Measurements from ENCODE around the gene DNASE1L1.

Gene DNASE1L1

GRCh38 chrX:154409222-154409871 is at the start of gene DNASE1L1:
Gene DNASE1L1, minus strand, starts transcription at chrX:154409254. Its CDS starts 3,686 bp downstream, at chrX:154405568.
- DNase-seq (ENCODE audit: low read depth in 1 of 2, low spot score in 1 of 2) = no peak

DNA sequence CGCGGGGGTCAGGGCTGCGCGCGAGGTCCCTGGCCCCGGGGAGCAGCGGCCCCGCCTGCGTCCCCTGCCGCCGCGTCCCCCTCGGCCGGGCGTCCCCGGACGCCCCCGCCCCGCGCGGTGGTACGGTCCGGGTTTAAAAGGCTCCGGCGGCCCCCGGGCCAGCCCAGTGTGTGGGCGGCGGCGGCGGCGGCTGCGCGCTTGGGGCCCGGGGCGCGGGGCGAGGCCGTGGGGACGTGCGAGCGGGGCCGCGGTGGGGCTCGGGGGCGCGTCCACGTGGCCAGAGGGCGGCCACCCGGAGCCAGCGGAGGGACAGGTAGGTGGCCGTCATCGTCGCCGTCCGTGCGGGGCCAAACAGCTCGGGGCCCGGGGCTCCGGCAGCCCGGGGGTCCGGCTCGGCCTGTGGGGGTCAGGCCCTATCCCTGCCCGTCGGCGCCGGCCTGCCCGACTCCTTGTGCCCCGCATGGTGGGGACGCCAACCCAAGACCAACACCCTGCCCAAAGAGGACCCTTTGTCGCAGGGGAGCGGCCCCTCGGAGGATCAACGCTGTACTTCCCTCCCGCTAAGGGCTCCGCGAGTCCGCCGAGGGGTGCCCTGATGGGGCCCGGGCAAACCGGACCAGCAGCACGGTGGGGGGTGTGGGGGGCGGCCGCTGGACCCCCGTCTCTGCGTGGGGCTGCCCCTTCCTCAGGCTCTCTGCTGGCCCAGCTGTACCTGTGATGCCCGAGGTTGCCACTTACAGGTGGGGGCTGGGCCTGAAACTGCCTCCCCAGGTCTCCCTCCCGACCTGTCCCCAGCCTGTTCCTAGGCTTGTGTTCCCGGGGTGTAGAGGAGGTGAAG is 49.3 kb upstream of the DNASE1L1 start, which contains the start of gene PLXNA3:
Gene PLXNA3, plus strand, starts transcription at position 166 of the 838 bp plus-strand sequence. CDS start 1,903 bp downstream, outside the sequence.
- peak; percentile 44 to 59 for DNase-seq (ENCODE audit: low read depth in 1 of 2, low spot score in 1 of 2)

DNA sequence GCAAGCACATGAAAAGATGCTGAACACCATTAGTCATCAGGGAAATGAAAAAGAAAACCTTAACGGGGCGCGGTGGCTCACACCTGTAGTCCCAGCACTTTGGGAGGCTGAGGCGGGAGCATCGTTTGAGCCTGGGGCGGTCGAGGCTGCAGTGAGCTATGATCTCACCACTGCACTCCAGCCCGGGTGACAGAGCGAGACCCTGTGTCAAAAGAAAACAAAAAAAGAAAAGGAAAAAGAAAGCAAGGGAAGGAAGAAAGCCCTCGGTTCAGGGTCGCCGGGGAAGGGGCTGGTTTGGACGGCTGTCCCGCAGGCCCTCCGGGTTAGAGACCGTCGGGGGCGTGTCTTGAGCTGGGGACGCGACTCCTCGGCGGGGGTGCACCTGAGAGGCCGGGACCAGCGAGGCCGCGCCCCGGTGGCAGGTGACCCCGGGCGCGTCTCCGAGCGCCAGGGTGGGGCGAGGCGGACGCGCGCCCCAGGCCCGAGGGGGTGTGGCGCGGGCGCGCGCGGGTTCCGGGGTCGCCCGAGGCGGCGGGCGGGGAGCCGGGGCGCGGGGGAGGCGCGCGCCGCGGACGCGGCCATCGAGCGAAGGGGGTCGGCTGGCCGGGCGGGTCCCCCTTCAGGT is 48.5 kb upstream of the DNASE1L1 start:
- DNase-seq (ENCODE audit: low read depth in 1 of 2, low spot score in 1 of 2) = peak; percentile 24 to 38

- no peak for DNase-seq (ENCODE audit: low read depth in 1 of 2, low spot score in 1 of 2)
Observed at GRCh38 chrX:154452823-154453222, 43.8 kb upstream of the DNASE1L1 start.

DNA sequence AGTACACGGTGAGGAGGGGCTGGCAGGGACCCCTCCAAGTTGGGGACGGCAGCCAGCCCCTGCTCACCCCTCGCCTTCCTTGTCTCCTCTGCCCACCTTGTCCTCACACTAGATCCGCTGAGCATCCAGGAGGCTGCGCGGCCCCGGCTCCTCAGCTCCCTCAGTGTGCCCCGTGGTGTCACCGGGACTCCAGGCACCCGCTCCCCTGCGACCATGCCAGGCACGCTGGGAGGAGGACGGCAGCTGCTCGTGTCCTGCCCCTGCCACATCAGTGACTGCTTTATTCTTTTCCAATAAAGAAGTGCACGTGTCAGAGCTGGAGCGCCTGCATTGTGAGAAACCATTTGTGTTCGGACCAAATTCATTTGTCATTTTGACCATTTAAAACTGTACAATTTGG is 41.3 kb upstream of the DNASE1L1 start:
- DNase-seq (ENCODE audit: low read depth in 1 of 2, low spot score in 1 of 2) = no peak

DNA sequence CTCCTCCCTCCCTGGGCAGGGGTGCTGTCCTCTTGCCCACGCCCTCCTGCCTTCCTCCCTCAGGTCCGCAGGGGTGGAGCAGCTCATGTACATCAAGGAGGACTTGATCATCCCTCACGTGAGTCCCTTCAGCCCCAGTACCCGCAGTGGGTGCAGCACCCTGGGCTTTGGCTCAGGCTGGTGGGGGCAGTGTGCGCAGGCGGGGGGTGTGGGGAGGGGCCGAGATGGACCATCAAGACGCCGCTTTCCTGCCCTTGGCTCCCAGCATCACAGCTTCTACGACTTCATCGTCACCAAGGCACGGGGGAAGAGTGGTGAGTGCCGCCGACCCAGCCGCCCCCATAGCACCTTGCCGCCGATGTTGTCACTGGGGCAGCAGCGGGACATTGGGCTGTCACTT is 40.6 kb upstream of the DNASE1L1 start:
- no peak for DNase-seq (ENCODE audit: low read depth in 1 of 2, low spot score in 1 of 2)

DNA sequence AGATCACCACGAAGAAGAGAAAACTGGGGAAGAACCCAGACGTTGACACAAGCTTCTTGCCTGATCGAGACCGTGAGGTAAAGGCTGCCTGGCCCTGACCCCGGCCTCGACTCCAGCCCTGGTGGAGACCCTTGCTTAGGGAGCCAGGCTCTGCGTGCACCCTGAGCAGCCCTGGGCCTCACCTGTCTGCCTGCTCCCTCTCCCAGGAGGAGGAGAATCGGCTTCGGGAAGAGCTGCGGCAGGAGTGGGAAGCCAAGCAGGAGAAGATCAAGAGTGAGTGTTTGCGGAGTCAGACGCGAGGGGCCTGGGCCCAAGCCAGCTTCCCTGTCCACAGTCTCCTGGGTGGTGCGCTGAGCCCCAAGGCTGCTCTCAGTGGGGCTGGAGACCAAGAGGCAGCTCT is 39.4 kb upstream of the DNASE1L1 start:
- no peak for DNase-seq (ENCODE audit: low read depth in 1 of 2, low spot score in 1 of 2)

GRCh38 chrX:154446430-154446829 is 37.4 kb upstream of the DNASE1L1 start:
- DNase-seq (ENCODE audit: low read depth in 1 of 2, low spot score in 1 of 2) = no peak

GRCh38 chrX:154445776-154446175 is 36.7 kb upstream of the DNASE1L1 start:
- DNase-seq (ENCODE audit: low read depth in 1 of 2, low spot score in 1 of 2) = no peak

GRCh38 chrX:154444755-154445246 is 35.7 kb upstream of the DNASE1L1 start:
- DNase-seq (ENCODE audit: low read depth in 1 of 2, low spot score in 1 of 2) = no peak

DNA sequence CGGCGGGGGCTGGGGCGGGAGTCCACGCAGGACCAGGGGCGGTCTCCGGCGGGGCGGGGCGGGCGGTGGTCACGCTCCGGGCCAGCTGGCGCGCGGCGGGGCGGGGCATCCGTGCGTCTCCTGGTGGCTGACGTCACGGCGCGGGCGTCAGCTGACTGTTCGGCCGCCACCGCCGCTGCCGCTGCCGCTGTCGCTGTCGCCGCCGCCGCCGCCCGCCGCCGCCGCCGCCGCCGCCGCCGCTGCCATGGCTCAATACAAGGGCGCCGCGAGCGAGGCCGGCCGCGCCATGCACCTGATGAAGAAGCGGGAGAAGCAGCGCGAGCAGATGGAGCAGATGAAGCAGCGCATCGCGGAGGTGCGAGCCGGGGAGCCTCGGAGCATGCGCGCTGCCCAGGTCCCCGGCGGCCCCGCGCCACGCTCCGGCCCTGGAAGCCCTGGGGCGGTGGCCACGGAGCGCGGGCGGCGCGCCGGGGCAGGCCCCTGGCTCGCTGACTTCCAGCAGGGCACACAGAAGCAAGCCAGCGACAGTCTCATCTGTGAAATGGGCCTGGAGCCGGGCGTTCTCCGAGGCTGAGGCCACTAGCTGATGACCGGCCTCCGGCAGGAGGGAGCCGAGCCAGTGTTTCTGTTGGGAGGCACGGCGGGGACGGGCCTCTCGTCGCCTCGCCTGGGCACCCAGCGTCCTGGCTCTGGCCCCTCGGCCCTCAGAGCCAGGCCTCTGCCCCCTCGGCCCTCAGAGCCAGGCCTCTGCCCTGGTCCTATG is 35.1 kb upstream of the DNASE1L1 start, which contains the start of gene FAM50A:
Gene FAM50A, plus strand, starts transcription at position 150 of the 763 bp plus-strand sequence. Its CDS starts 95 bp downstream, at position 245.
- peak; percentile 38 to 57 for DNase-seq (ENCODE audit: low read depth in 1 of 2, low spot score in 1 of 2)

- no peak for DNase-seq (ENCODE audit: low read depth in 1 of 2, low spot score in 1 of 2)
Observed at GRCh38 chrX:154443479-154443910, 34.4 kb upstream of the DNASE1L1 start.

DNA sequence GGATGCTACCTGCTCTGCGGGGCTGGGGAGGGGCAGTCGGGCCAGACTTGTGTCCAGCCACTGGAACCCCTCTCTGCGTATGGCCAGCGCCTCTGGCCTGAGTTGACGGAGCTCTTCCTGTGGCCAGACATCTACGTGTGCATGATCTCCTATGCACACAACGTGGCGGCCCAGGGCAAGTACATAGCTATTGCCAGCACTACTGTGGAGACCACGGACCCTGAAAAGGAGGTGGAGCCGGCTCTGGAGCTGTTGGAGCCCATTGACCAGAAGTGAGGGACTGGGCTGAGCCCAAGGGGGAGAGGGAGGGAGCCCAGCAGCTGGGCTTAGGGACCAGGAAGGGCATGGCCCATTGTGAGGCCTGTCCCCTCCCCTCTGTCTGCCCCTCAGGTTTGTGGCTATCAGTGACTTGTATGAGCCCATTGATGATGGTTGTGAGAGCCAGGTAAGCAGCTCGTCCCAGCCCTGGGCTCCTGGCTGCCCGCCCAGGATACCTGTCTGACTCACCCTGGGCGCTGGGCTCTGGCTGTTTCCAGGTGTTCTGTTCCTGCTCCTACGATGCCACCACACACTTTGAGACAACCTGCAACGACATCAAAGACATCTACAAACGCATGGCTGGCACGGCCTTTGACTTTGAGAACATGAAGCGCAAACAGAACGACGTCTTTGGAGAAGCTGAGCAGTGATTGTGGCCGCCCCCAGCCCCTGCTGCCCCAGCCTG is 33.1 kb upstream of the DNASE1L1 start:
- no peak for DNase-seq (ENCODE audit: low read depth in 1 of 2, low spot score in 1 of 2)

- DNase-seq (ENCODE audit: low read depth in 1 of 2, low spot score in 1 of 2) = no peak
Observed at GRCh38 chrX:154441564-154441963, 32.5 kb upstream of the DNASE1L1 start.

DNA sequence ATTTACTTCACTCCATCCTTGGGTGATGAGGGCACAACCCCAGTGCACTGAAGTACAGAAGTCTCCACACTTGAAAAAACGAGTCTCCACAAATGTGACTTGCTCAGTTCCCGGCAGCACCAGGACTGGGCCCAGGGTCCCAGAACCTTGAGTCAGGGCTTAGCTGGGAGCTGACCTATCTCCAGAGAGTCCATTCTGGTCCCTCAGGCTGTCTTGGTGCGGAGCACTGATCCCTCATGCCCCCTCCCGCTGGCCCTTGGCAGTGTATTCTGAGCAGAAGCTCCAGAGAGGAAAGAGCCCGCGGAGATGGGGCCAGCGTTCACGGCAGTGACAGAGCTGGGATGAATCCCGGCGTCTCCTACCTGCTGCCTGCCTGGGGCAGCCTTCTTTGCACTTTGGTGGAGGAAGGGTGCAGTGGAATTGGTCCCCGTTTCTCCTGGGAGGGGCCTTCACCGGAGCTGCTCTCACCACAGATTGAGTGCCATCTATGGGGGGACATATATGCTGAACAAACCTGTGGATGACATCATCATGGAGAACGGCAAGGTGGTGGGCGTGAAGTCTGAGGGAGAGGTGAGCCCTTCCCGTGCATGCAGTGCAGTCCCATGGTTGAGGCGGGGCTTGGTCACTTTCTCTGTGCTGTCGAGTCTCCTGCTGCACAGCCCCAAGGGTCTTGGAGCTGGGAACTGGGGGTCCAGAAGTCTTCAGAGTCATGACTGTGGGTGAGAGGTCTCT is 31.7 kb upstream of the DNASE1L1 start:
- no peak for DNase-seq (ENCODE audit: low read depth in 1 of 2, low spot score in 1 of 2)

DNA sequence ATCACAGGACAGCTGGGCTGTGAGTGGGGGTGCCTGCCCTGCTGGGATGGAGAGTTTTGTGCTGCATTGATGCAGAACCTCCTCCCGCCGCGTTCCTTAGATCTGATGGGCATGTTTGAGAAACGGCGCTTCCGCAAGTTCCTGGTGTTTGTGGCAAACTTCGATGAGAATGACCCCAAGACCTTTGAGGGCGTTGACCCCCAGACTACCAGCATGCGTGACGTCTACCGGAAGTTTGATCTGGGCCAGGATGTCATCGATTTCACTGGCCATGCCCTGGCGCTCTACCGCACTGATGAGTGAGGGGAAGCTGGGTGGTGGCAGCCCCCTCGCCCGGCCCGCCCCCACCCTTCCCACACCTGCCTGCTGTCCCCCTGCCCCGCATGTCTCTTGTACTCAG is 30.8 kb upstream of the DNASE1L1 start:
- DNase-seq (ENCODE audit: low read depth in 1 of 2, low spot score in 1 of 2) = no peak

- DNase-seq (ENCODE audit: low read depth in 1 of 2, low spot score in 1 of 2) = no peak
Observed at GRCh38 chrX:154437971-154438893, 29.2 kb upstream of the DNASE1L1 start.

- DNase-seq (ENCODE audit: low read depth in 1 of 2, low spot score in 1 of 2) = peak; percentile 18 to 40
Observed at GRCh38 chrX:154436983-154437752, 28.1 kb upstream of the DNASE1L1 start, which contains the start of gene GDI1. Gene GDI1, plus strand, starts transcription at chrX:154437154. Its CDS starts 101 bp downstream, at chrX:154437255.
